Naive B cell (primary cell): ENCODE measurements around the gene TFDP1. TPM values are rescaled to one million over a fixed set of nuclear protein-coding genes. Genes with fewer than 3 reads are reported as not detected.

ENCODE experiments used
- ATAC-seq, 2 donors: fragments of 150-1000 bp; cut with Tn5 transposase; 2 replicates each; pipeline ENCODE4 v1.10.0; 2021; ENCODE audit warnings: low read depth in 2 of 2, mild to moderate bottlenecking in 2 of 2, moderate library complexity in 2 of 2
- DNase-seq: peaks from one replicate; pipeline ENCODE4 v3.0.0; 2022
- H3K27ac Mint-ChIP-seq, 6 donors: one replicate each; pipeline ENCODE4 v1.8.0; 2020 to 2022; ENCODE audit warnings: mild to moderate bottlenecking in 6 of 6, mixed read lengths in 6 of 6, moderate library complexity in 5 of 6, inconsistent platforms in 2 of 6
- H3K27me3 Mint-ChIP-seq, 3 donors: one replicate each; pipeline ENCODE4 v1.8.0; 2021 to 2022; ENCODE audit warnings: mixed read lengths in 3 of 3, mild to moderate bottlenecking in 1 of 3
- H3K36me3 Mint-ChIP-seq, 2 donors: one replicate each; pipeline ENCODE4 v1.8.0; 2020 to 2022; ENCODE audit warnings: mixed read lengths in 2 of 2, inconsistent platforms in 1 of 2, mild to moderate bottlenecking in 1 of 2
- H3K4me1 Mint-ChIP-seq, 3 donors: one replicate each; pipeline ENCODE4 v1.8.0; 2020 to 2022; ENCODE audit warnings: mixed read lengths in 3 of 3, inconsistent platforms in 1 of 3, mild to moderate bottlenecking in 1 of 3, moderate library complexity in 1 of 3
- H3K4me3 Mint-ChIP-seq, 8 donors: one replicate each; pipeline ENCODE4 v1.8.0; 2020 to 2022; ENCODE audit warnings: mild to moderate bottlenecking in 8 of 8, mixed read lengths in 8 of 8, moderate library complexity in 8 of 8, inconsistent platforms in 2 of 8
- H3K9me3 Mint-ChIP-seq, 7 donors: one replicate each; pipeline ENCODE4 v1.8.0; 2020 to 2022; ENCODE audit warnings: mixed read lengths in 7 of 7, mild to moderate bottlenecking in 5 of 7, inconsistent platforms in 2 of 7, moderate library complexity in 1 of 7
- polyA plus RNA-seq, 6 donors: library from polyadenylated mRNA; unstranded; fragments of 300-500 nt; fragmentation: Illumina TruSeq; gene quantifications; one replicate each; pipeline ENCODE4 v1.2.3, GENCODE V29; 2021; ENCODE audit warnings: low read depth in 6 of 6

Gene TFDP1
- polyA plus RNA-seq, 6 donors from 2014 or later = 25.3 to 70.8 (median 42.4) TPM

GRCh38 chr13:113654175-113654560 is 69.6 kb downstream of the TFDP1 start:
- no peaks in the 10 kb centered on the region for H3K27me3 Mint-ChIP-seq

GRCh38 chr13:113654591-113655345 is 70.2 kb downstream of the TFDP1 start:
- Mint-ChIP-seq H3K27me3 (no peaks in the 10 kb centered on the region), H3K27ac (peak overlapping the region in 1 of 6 donors; percentile 83), H3K36me3 (no peaks in the 10 kb centered on the region), H3K4me1 (peaks cover 0 to 4% (median 0%) of the 10 kb centered on the region in 3 donors), H3K9me3 (no peaks in the 10 kb centered on the region), H3K4me3 (no peak overlapping the region)
- ATAC-seq (no peak), DNase-seq (no peak)

More at GRCh38 chr13:113654175-113654560, 69.6 kb downstream of the TFDP1 start:
- DNase-seq (no peak), ATAC-seq (no peak)
- peaks cover 0 to 4% (median 0%) of the 10 kb centered on the region in 3 donors for H3K4me1 Mint-ChIP-seq
- peak overlapping the region in 1 of 6 donors; percentile 33 for H3K27ac Mint-ChIP-seq
- no peaks in the 10 kb centered on the region for H3K36me3 Mint-ChIP-seq
- H3K9me3 Mint-ChIP-seq = no peaks in the 10 kb centered on the region
- H3K4me3 Mint-ChIP-seq = no peak overlapping the region

- Mint-ChIP-seq H3K4me3 (no peak overlapping the region), H3K27ac (peak overlapping the region in 1 of 6 donors; percentile 83), H3K4me1 (peaks cover 0 to 4% (median 0%) of the 10 kb centered on the region in 3 donors), H3K36me3 (peaks cover 0 to 1% of the 10 kb centered on the region in 2 donors), H3K9me3 (peaks cover 0 to 3% (median 0%) of the 10 kb centered on the region in 7 donors), H3K27me3 (peaks cover 0 to 6% (median under 1%) of the 10 kb centered on the region in 3 donors)
- DNase-seq = no peak
- ATAC-seq = no peak
Measured at GRCh38 chr13:113655346-113656002, 70.9 kb downstream of the TFDP1 start.

DNA sequence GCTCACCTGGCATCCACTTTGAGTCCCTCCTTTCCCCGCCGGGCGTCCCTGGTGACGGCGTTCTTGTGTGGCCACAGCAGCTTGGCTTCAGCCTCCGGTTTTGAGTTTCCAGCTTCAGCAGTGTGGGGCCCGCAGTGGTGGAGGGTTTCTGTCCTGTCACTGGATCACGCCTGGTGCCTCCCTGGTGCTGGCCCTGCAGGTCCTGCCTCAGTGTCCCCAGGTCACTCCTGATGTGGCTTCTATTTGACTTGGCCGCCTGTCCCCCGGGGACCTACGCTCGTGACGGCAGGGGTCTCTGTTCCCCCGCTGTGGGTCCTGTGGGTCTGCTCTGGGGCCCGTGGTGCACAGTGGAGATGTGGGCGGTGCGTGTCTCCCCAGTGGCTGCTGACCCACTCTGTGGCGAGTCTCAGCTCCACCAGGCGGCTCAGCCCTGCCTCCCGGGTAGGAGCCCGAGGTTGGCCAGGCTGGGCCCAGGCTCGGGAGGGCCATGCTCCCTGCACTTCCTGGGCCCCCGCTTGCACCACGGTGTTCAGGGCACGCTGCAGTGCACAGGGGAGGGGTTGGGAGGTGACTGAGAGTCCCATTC is 71.5 kb downstream of the TFDP1 start:
- Mint-ChIP-seq H3K36me3 (peaks cover 0 to 7% of the 10 kb centered on the region in 2 donors), H3K27me3 (peaks cover 6 to 12% (median 7%) of the 10 kb centered on the region in 3 donors), H3K27ac (no peak overlapping the region), H3K4me3 (no peak overlapping the region), H3K9me3 (peaks cover 3 to 7% (median 5%) of the 10 kb centered on the region in 7 donors), H3K4me1 (peaks cover 0 to 4% (median 0%) of the 10 kb centered on the region in 3 donors)
- DNase-seq (no peak), ATAC-seq (no peak)

- peaks cover 0 to 4% (median 0%) of the 10 kb centered on the region in 3 donors for H3K4me1 Mint-ChIP-seq
- peaks cover 8 to 17% (median 14%) of the 10 kb centered on the region in 7 donors for H3K9me3 Mint-ChIP-seq
- DNase-seq = no peak
- H3K4me3 Mint-ChIP-seq = no peak overlapping the region
- H3K27me3 Mint-ChIP-seq = peaks cover 9 to 12% (median 11%) of the 10 kb centered on the region in 3 donors
- no peak overlapping the region for H3K27ac Mint-ChIP-seq
- no peak for ATAC-seq
- H3K36me3 Mint-ChIP-seq = peaks cover 3 to 13% of the 10 kb centered on the region in 2 donors
Measured at GRCh38 chr13:113656831-113657671, 72.5 kb downstream of the TFDP1 start.

GRCh38 chr13:113657851-113658741 is 73.5 kb downstream of the TFDP1 start, which contains the start of gene ATP4B:
ATP4B (minus strand) TSS chr13:113658198; CDS start chr13:113658144, 54 bp downstream.
- Mint-ChIP-seq H3K27ac (no peak within 1 kb of the TSS), H3K9me3 (peaks cover 8 to 23% (median 14%) of the 10 kb centered on the region in 7 donors), H3K36me3 (peaks cover 8 to 13% of the 10 kb centered on the region in 2 donors), H3K27me3 (peaks cover 9 to 12% (median 11%) of the 10 kb centered on the region in 3 donors), H3K4me3 (no peak within 1 kb of the TSS), H3K4me1 (peaks cover 0 to 4% (median 0%) of the 10 kb centered on the region in 3 donors)
- DNase-seq (no peak), ATAC-seq (no peak)

DNA sequence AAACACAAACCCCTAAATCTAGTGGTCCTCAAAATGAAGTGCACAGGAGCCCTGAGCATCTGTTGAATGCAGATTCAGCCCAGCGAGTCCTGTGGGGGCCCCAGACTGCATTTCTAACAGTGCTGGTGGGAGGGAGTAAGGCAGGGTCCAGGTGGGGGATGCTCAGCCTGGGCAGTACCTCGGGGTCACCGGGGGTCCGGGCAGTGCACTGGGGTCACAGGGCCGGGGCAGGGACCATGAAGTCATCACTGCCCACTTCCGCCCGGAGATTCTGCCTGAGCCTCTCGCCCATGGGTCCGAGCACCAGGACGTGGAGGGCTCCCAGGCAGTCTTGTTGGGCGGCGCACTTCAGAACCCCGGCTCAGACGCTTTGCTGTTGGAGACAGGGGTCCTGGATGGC is 74.3 kb downstream of the TFDP1 start:
- H3K4me1 Mint-ChIP-seq = peaks cover 0 to 2% (median 0%) of the 10 kb centered on the region in 3 donors
- no peak for ATAC-seq
- no peak overlapping the region for H3K27ac Mint-ChIP-seq
- H3K9me3 Mint-ChIP-seq = peaks cover 8 to 23% (median 14%) of the 10 kb centered on the region in 7 donors
- no peak overlapping the region for H3K4me3 Mint-ChIP-seq
- H3K27me3 Mint-ChIP-seq = peaks cover 13 to 19% (median 17%) of the 10 kb centered on the region in 3 donors
- no peak for DNase-seq
- peaks cover 8 to 13% of the 10 kb centered on the region in 2 donors for H3K36me3 Mint-ChIP-seq

DNA sequence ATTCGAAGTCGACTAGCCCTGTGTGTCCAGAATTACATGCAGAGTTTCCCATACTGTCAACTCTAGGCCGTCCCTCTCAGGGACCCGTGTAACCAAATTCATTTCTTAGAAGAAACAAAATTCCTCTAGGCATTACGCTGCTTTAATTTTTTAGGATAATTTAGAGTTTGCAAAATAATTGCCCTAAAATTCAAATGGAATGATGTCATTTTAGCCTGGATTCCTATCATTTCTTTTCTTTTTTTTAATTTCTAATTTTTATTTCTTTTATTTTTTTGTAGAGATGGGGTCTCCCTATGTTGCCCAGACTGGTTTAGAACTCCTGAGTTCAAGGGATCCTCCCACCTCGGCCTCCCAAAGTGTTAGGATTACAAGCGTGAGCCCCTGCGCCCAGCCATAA is 74.8 kb downstream of the TFDP1 start:
- Mint-ChIP-seq H3K27me3 (peaks cover 17 to 24% (median 18%) of the 10 kb centered on the region in 3 donors), H3K9me3 (peaks cover 8 to 23% (median 14%) of the 10 kb centered on the region in 7 donors), H3K4me3 (no peak overlapping the region), H3K4me1 (no peaks in the 10 kb centered on the region), H3K36me3 (peaks cover 8 to 13% of the 10 kb centered on the region in 2 donors), H3K27ac (no peak overlapping the region)
- DNase-seq = no peak
- ATAC-seq = no peak

- H3K36me3 Mint-ChIP-seq = peaks cover 8 to 13% of the 10 kb centered on the region in 2 donors
- H3K4me1 Mint-ChIP-seq = no peaks in the 10 kb centered on the region
- no peak overlapping the region for H3K27ac Mint-ChIP-seq
- H3K4me3 Mint-ChIP-seq = no peak overlapping the region
- DNase-seq (no peak), ATAC-seq (no peak)
- peaks cover 8 to 23% (median 14%) of the 10 kb centered on the region in 7 donors for H3K9me3 Mint-ChIP-seq
- H3K27me3 Mint-ChIP-seq = peaks cover 18 to 31% (median 23%) of the 10 kb centered on the region in 3 donors
Measured at GRCh38 chr13:113660066-113660465, 75.5 kb downstream of the TFDP1 start.

GRCh38 chr13:113661509-113661908 is 77.0 kb downstream of the TFDP1 start:
- Mint-ChIP-seq H3K4me1 (no peaks in the 10 kb centered on the region), H3K27ac (no peak overlapping the region), H3K9me3 (peaks cover 8 to 23% (median 14%) of the 10 kb centered on the region in 7 donors), H3K36me3 (peaks cover 8 to 13% of the 10 kb centered on the region in 2 donors), H3K4me3 (no peak overlapping the region), H3K27me3 (peaks cover 18 to 35% (median 23%) of the 10 kb centered on the region in 3 donors)
- no peak for ATAC-seq
- DNase-seq = no peak

DNA sequence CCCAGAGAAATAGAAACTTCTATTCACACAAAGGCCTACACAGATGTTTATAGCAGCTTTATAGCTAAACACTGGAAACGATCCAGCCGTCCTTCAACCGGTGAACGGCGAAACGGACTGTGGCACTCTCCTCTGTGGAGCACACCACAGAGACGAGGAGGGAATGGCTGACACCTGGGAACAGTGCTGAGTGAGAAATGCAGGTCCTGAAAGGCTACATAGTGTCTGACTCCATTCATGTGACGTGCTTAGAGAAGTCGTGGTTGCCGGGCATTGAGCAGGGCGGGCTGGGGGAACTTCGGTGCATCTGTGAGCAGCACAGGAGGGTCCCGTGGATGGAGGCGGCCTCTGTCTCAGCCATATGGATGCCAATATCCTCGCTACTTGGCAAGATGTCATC is 79.4 kb downstream of the TFDP1 start:
- no peak for ATAC-seq

More for the DNA sequence above, 79.4 kb downstream of the TFDP1 start:
- H3K4me3 Mint-ChIP-seq = peak overlapping the region in 1 of 8 donors; percentile 29
- peaks cover 18 to 39% (median 29%) of the 10 kb centered on the region in 3 donors for H3K27me3 Mint-ChIP-seq
- no peak for DNase-seq
- no peak overlapping the region for H3K27ac Mint-ChIP-seq
- peaks cover 8 to 13% of the 10 kb centered on the region in 2 donors for H3K36me3 Mint-ChIP-seq
- H3K4me1 Mint-ChIP-seq = no peaks in the 10 kb centered on the region
- peaks cover 8 to 23% (median 14%) of the 10 kb centered on the region in 7 donors for H3K9me3 Mint-ChIP-seq
